ENCODE data around the gene NBAS.

Gene NBAS

DNA sequence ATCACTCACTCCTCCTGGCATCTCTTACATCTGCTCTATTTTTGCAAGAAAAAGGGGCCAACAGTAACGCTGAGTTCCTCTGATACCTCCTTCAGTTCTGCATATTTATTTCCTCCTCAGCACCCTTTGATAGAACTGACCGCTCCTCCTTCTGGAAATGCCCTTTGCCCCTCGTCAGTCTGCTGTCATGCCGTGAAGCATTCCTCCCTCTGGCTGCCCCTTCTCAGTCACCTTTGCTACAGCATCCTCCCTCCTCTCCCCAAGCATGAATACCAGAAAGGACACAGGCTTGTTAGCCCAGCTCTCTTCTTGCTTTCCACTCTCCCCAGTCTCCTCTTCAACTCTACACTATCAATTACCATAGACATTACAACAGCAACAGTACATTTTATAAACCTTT is 135.4 kb downstream of the NBAS start:
- H3K4me3 ChIP-seq (ENCODE audit: insufficient read depth in 1 of 2, low read depth in 1 of 2, low read length in 2 of 2), result no peak overlapping the region
- no peak overlapping the region for H2BK12ac ChIP-seq (ENCODE audit: low read length in 2 of 2)
- no peak overlapping the region for H3K27ac ChIP-seq (ENCODE audit: low read length, poor library complexity, severe bottlenecking)
- H2BK15ac ChIP-seq (ENCODE audit: low read depth, poor library complexity, severe bottlenecking), result peak overlapping the region; percentile 63
- 66% methylated on average over 4 of the region's 4 CpGs for WGBS
- no peak overlapping the region for H3K14ac ChIP-seq (ENCODE audit: low read length in 2 of 2)
- peaks cover 3 to 26% of the 10 kb centered on the region in 2 experiments for H3K36me3 ChIP-seq (ENCODE audit: control insufficient read depth in 1 of 2, insufficient read depth in 2 of 2, low read depth in 1 of 2, low read length in 2 of 2)
- peaks cover 12% of the 10 kb centered on the region for H3K79me1 ChIP-seq (replicated peaks; ENCODE audit: low read length, poor library complexity, severe bottlenecking)
- H3K27me3 ChIP-seq (ENCODE audit: control insufficient read depth in 1 of 2, insufficient read depth in 1 of 2, low read length in 2 of 2), result no peaks in the 10 kb centered on the region
- no peak overlapping the region for H3K23ac ChIP-seq (ENCODE audit: low read length in 2 of 2)
- no peak overlapping the region for H3K9ac ChIP-seq (ENCODE audit: low read length)
- H2BK120ac ChIP-seq (ENCODE audit: low read depth, low read length), result no peak overlapping the region
- no peaks in the 10 kb centered on the region for H3K4me1 ChIP-seq (ENCODE audit: control insufficient read depth, insufficient read depth, low read depth, low read length)
- DNase-seq, result no peak
- H4K91ac ChIP-seq (ENCODE audit: low read length), result no peak overlapping the region
- H2AFZ ChIP-seq (ENCODE audit: low read depth, low read length), result no peak overlapping the region
- no peaks in the 10 kb centered on the region for H3K9me3 ChIP-seq (ENCODE audit: control insufficient read depth, low read length)
- H4K8ac ChIP-seq (ENCODE audit: low read length), result no peak overlapping the region
- no peak overlapping the region for H3K4ac ChIP-seq (ENCODE audit: low read depth in 1 of 2, low read length in 2 of 2)
- H2BK5ac ChIP-seq (ENCODE audit: low read depth, low read length, poor library complexity, severe bottlenecking), result no peak overlapping the region
- H3K4me2 ChIP-seq (ENCODE audit: low read length, poor library complexity, severe bottlenecking), result no peak overlapping the region
- H3K18ac ChIP-seq (ENCODE audit: low read depth in 1 of 2, low read length in 2 of 2), result no peak overlapping the region
- no peak overlapping the region for H2AK5ac ChIP-seq (ENCODE audit: low read length, severe bottlenecking)

- Histone ChIP-seq H3K27me3 (ENCODE audit: control insufficient read depth in 1 of 2, insufficient read depth in 1 of 2, low read length in 2 of 2) (no peaks in the 10 kb centered on the region), H3K23ac (ENCODE audit: low read length in 2 of 2) (no peak overlapping the region), H2AFZ (ENCODE audit: low read depth, low read length) (no peak overlapping the region), H3K79me1 (replicated peaks; ENCODE audit: low read length, poor library complexity, severe bottlenecking) (peaks cover 15% of the 10 kb centered on the region), H3K36me3 (ENCODE audit: control insufficient read depth in 1 of 2, insufficient read depth in 2 of 2, low read depth in 1 of 2, low read length in 2 of 2) (peaks cover 6 to 50% of the 10 kb centered on the region in 2 experiments), H3K4me2 (ENCODE audit: low read length, poor library complexity, severe bottlenecking) (no peak overlapping the region), H3K18ac (ENCODE audit: low read depth in 1 of 2, low read length in 2 of 2) (no peak overlapping the region), H2AK5ac (ENCODE audit: low read length, severe bottlenecking) (no peak overlapping the region), H3K4me1 (ENCODE audit: control insufficient read depth, insufficient read depth, low read depth, low read length) (no peaks in the 10 kb centered on the region), H3K14ac (ENCODE audit: low read length in 2 of 2) (no peak overlapping the region), H4K8ac (ENCODE audit: low read length) (no peak overlapping the region), H3K4ac (ENCODE audit: low read depth in 1 of 2, low read length in 2 of 2) (no peak overlapping the region), H2BK120ac (ENCODE audit: low read depth, low read length) (no peak overlapping the region), H2BK12ac (ENCODE audit: low read length in 2 of 2) (no peak overlapping the region), H4K91ac (ENCODE audit: low read length) (no peak overlapping the region), H3K27ac (ENCODE audit: low read length, poor library complexity, severe bottlenecking) (no peak overlapping the region), H3K9me3 (ENCODE audit: control insufficient read depth, low read length) (no peaks in the 10 kb centered on the region), H2BK5ac (ENCODE audit: low read depth, low read length, poor library complexity, severe bottlenecking) (no peak overlapping the region), H2BK15ac (ENCODE audit: low read depth, poor library complexity, severe bottlenecking) (no peak overlapping the region), H3K4me3 (ENCODE audit: insufficient read depth in 1 of 2, low read depth in 1 of 2, low read length in 2 of 2) (no peak overlapping the region), H3K9ac (ENCODE audit: low read length) (no peak overlapping the region)
- DNase-seq, result no peak
- WGBS, result 92% methylated on average over 3 of the region's 3 CpGs
These were observed 139.4 kb downstream of the NBAS start for GRCh38 chr2:15421753-15422152.

- no peak overlapping the region for H2AFZ ChIP-seq (ENCODE audit: low read depth, low read length)
- no peak overlapping the region for H2BK15ac ChIP-seq (ENCODE audit: low read depth, poor library complexity, severe bottlenecking)
- no peak for DNase-seq
- peaks cover 14% of the 10 kb centered on the region for H3K79me1 ChIP-seq (replicated peaks; ENCODE audit: low read length, poor library complexity, severe bottlenecking)
- H3K4me2 ChIP-seq (ENCODE audit: low read length, poor library complexity, severe bottlenecking), result no peak overlapping the region
- no peak overlapping the region for H3K4me3 ChIP-seq (ENCODE audit: insufficient read depth in 1 of 2, low read depth in 1 of 2, low read length in 2 of 2)
- WGBS, result 94% methylated on average over 1 of the region's 2 CpGs
- H3K9me3 ChIP-seq (ENCODE audit: control insufficient read depth, low read length), result no peaks in the 10 kb centered on the region
- H3K36me3 ChIP-seq (ENCODE audit: control insufficient read depth in 1 of 2, insufficient read depth in 2 of 2, low read depth in 1 of 2, low read length in 2 of 2), result peaks cover 9 to 73% of the 10 kb centered on the region in 2 experiments
- H2BK12ac ChIP-seq (ENCODE audit: low read length in 2 of 2), result no peak overlapping the region
- H3K4ac ChIP-seq (ENCODE audit: low read depth in 1 of 2, low read length in 2 of 2), result no peak overlapping the region
- H3K27ac ChIP-seq (ENCODE audit: low read length, poor library complexity, severe bottlenecking), result no peak overlapping the region
- H3K27me3 ChIP-seq (ENCODE audit: control insufficient read depth in 1 of 2, insufficient read depth in 1 of 2, low read length in 2 of 2), result no peaks in the 10 kb centered on the region
- no peak overlapping the region for H3K14ac ChIP-seq (ENCODE audit: low read length in 2 of 2)
- no peak overlapping the region for H2BK120ac ChIP-seq (ENCODE audit: low read depth, low read length)
- no peak overlapping the region for H3K23ac ChIP-seq (ENCODE audit: low read length in 2 of 2)
- no peak overlapping the region for H2AK5ac ChIP-seq (ENCODE audit: low read length, severe bottlenecking)
- no peak overlapping the region for H3K9ac ChIP-seq (ENCODE audit: low read length)
- H4K91ac ChIP-seq (ENCODE audit: low read length), result no peak overlapping the region
- H3K4me1 ChIP-seq (ENCODE audit: control insufficient read depth, insufficient read depth, low read depth, low read length), result no peaks in the 10 kb centered on the region
- H3K18ac ChIP-seq (ENCODE audit: low read depth in 1 of 2, low read length in 2 of 2), result no peak overlapping the region
- no peak overlapping the region for H4K8ac ChIP-seq (ENCODE audit: low read length)
- no peak overlapping the region for H2BK5ac ChIP-seq (ENCODE audit: low read depth, low read length, poor library complexity, severe bottlenecking)
These were observed 145.4 kb downstream of the NBAS start for GRCh38 chr2:15415748-15416147.

GRCh38 chr2:15412779-15413178 is 148.4 kb downstream of the NBAS start:
- Histone ChIP-seq H3K4me3 (ENCODE audit: insufficient read depth in 1 of 2, low read depth in 1 of 2, low read length in 2 of 2) (no peak overlapping the region), H3K79me1 (replicated peaks; ENCODE audit: low read length, poor library complexity, severe bottlenecking) (peaks cover 7% of the 10 kb centered on the region), H2BK5ac (ENCODE audit: low read depth, low read length, poor library complexity, severe bottlenecking) (no peak overlapping the region), H3K4ac (ENCODE audit: low read depth in 1 of 2, low read length in 2 of 2) (no peak overlapping the region), H3K14ac (ENCODE audit: low read length in 2 of 2) (no peak overlapping the region), H3K4me2 (ENCODE audit: low read length, poor library complexity, severe bottlenecking) (no peak overlapping the region), H3K23ac (ENCODE audit: low read length in 2 of 2) (no peak overlapping the region), H3K18ac (ENCODE audit: low read depth in 1 of 2, low read length in 2 of 2) (no peak overlapping the region), H3K9ac (ENCODE audit: low read length) (no peak overlapping the region), H2BK12ac (ENCODE audit: low read length in 2 of 2) (no peak overlapping the region), H3K9me3 (ENCODE audit: control insufficient read depth, low read length) (no peaks in the 10 kb centered on the region), H3K4me1 (ENCODE audit: control insufficient read depth, insufficient read depth, low read depth, low read length) (no peaks in the 10 kb centered on the region), H3K27me3 (ENCODE audit: control insufficient read depth in 1 of 2, insufficient read depth in 1 of 2, low read length in 2 of 2) (no peaks in the 10 kb centered on the region), H3K27ac (ENCODE audit: low read length, poor library complexity, severe bottlenecking) (no peak overlapping the region), H2AFZ (ENCODE audit: low read depth, low read length) (no peak overlapping the region), H3K36me3 (ENCODE audit: control insufficient read depth in 1 of 2, insufficient read depth in 2 of 2, low read depth in 1 of 2, low read length in 2 of 2) (peaks cover 8 to 70% of the 10 kb centered on the region in 2 experiments), H2AK5ac (ENCODE audit: low read length, severe bottlenecking) (no peak overlapping the region), H4K8ac (ENCODE audit: low read length) (no peak overlapping the region), H4K91ac (ENCODE audit: low read length) (no peak overlapping the region), H2BK15ac (ENCODE audit: low read depth, poor library complexity, severe bottlenecking) (no peak overlapping the region), H2BK120ac (ENCODE audit: low read depth, low read length) (no peak overlapping the region)
- DNase-seq, result no peak
- 97% methylated on average over 6 of the region's 6 CpGs for whole genome bisulfite sequencing
